ENCODE measurements around the gene NKAIN2.

The NKAIN2 gene

DNA sequence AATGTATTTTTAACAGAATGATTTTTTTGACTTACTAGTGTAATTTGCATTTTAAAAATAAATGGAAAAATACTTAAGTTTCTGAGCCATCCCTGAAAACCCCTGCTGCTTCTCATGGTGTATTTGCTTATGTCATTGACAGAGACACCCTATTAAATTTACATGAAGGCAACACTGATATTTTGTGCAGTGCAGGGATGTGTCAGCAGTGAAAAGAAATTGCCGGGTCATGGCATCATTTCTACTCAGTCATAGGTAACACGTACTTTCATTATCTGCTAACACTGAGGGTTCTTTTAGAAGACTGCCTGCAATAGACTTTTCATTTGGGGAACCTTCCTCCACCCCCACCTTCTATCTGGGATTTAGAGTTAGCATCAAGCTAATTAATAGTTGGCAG lies 1021.9 kb downstream of the NKAIN2 start:
- no peak for DNase-seq (ENCODE audit: extremely low read depth, low read depth)
- TF ChIP-seq, protein P1, sequence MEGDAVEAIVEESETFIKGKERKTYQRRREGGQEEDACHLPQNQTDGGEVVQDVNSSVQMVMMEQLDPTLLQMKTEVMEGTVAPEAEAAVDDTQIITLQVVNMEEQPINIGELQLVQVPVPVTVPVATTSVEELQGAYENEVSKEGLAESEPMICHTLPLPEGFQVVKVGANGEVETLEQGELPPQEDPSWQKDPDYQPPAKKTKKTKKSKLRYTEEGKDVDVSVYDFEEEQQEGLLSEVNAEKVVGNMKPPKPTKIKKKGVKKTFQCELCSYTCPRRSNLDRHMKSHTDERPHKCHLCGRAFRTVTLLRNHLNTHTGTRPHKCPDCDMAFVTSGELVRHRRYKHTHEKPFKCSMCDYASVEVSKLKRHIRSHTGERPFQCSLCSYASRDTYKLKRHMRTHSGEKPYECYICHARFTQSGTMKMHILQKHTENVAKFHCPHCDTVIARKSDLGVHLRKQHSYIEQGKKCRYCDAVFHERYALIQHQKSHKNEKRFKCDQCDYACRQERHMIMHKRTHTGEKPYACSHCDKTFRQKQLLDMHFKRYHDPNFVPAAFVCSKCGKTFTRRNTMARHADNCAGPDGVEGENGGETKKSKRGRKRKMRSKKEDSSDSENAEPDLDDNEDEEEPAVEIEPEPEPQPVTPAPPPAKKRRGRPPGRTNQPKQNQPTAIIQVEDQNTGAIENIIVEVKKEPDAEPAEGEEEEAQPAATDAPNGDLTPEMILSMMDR (IDR thresholded peaks at IDR 0.05; ENCODE audit: low read depth, low read length, missing control alignments): no peak
- no peak overlapping the region for H3K4me3 ChIP-seq (replicated peaks; ENCODE audit: low read depth, low read length)

DNA sequence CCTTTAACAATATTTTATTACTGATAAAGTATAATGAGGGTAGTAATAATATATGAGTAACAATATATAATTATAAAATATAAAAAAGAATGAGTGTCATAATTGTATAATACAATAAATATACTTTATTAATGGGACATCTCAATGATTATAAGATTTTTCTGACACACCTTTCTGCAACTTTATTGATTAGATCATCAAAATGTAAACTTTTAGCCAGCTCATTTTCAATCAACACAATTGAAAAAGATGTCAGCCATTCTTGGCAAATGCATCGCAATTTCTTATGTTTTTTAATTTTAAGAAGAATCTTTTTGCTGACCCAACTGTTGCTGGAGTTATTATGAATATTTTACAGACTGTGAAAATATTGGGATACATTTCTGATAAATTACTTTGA lies 1026.2 kb downstream of the NKAIN2 start:
- TF ChIP-seq, protein P1 (IDR thresholded peaks at IDR 0.05; ENCODE audit: low read depth, low read length, missing control alignments): no peak
- DNase-seq (ENCODE audit: extremely low read depth, low read depth): no peak
- no peak overlapping the region for H3K4me3 ChIP-seq (replicated peaks; ENCODE audit: low read depth, low read length)

DNA sequence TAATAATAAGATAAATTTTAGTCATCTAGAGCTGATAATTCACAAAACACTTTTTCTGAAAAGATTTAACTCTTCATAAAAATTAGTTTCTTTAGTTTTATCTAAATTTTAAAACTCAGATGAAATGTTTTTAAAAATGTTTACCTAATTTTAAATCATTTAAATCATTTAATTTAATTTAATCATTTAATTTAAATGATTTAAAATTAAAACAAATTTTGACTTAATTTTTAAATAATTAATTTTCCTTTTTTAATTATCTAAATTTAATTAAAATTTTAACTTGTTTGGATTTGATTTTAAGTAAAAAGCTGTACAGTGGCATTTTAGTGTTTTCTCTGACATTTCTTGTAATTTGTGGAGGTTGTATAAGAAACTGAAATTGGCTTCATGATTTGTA lies 1026.8 kb downstream of the NKAIN2 start:
- TF ChIP-seq, protein P1 (IDR thresholded peaks at IDR 0.05; ENCODE audit: low read depth, low read length, missing control alignments): no peak
- DNase-seq (ENCODE audit: extremely low read depth, low read depth): no peak
- H3K4me3 ChIP-seq (replicated peaks; ENCODE audit: low read depth, low read length): no peak overlapping the region

DNA sequence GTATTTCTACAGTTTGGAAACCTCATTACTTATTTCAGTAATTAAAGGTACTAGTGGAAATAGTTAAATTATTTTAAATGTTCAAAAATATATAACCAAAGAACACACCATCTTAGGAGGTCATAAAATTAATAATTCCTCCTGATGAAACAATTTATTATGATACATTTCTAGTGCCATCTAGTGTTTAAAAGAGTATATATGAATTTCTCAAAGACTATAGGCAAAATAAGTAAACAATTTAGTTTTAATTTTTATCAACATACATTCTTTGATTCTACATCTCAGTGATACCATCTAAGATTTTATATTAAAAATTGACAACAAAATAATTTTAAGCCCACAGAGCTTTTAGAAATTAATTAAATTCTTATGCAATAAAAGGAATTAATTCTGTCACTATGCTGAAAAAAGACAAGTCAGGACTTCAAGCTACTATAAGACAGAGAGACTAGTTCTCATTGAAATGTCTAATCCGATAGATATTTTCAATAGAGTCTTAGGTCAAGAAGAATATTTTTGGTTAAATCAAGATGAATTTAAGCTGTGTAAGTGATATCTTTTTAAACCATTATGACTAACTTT lies 1050.8 kb downstream of the NKAIN2 start:
- no peak overlapping the region for H3K4me3 ChIP-seq (replicated peaks; ENCODE audit: low read depth, low read length)
- TF ChIP-seq, protein P1 (IDR thresholded peaks at IDR 0.05; ENCODE audit: low read depth, low read length, missing control alignments): no peak
- no peak for DNase-seq (ENCODE audit: extremely low read depth, low read depth)

DNA sequence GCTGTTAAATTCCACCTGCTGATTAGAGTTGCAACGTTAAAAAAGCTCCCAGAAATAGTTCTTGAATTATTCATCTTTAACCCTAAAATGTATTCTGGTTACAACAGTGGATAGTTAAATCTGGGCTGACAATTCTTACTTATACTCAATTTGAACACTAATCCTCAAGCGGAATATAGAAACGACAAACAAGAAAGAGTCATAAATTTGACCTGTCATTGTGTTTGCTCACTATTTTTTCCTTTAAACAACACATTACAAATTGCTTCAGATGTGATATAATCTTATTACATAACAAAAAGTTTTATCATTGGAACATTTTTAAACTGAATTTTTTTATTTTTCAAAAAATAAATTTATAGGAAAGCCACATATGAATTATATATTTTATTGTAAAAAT lies 1054.1 kb downstream of the NKAIN2 start:
- H3K4me3 ChIP-seq (replicated peaks; ENCODE audit: low read depth, low read length): no peak overlapping the region
- TF ChIP-seq, protein P1 (IDR thresholded peaks at IDR 0.05; ENCODE audit: low read depth, low read length, missing control alignments): no peak
- DNase-seq (ENCODE audit: extremely low read depth, low read depth): no peak

DNA sequence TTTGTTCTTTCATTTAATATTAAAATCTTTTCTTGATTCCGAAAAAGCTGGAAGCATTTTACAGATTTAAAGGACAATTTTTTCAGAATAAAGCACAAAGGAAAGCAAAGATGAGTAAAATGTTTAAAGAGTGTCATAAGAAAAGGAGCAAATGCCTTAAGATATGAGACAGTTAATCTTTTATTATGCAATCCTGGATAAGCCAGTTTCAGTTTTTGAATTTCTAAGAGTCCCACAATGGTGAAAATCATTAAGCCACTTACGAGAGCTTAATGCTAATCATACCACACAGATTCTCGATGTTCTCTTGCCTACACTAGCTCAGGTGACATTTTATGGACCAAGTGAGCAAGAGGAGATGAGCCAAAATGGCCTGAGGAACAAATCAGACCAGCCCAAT lies 1054.9 kb downstream of the NKAIN2 start:
- no peak overlapping the region for H3K4me3 ChIP-seq (replicated peaks; ENCODE audit: low read depth, low read length)
- DNase-seq (ENCODE audit: extremely low read depth, low read depth): no peak
- TF ChIP-seq, protein P1 (IDR thresholded peaks at IDR 0.05; ENCODE audit: low read depth, low read length, missing control alignments): no peak

DNA sequence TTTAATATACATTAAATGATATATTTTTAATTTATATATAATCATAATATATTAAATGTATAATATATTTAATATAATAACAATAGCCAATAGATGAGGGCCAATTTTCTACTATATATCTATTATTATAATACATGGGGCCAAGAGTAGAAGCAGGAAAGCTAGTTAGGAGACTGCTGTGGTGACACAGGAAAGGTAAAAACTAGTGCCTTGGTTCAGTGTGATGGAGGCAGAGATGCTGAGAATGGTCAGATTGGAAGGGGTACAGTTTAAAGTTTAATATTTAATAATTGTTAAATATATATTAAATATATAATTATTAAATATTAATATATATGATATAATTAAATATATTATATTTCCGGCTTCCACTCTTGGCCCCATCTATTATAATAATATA lies 1055.7 kb downstream of the NKAIN2 start:
- no peak for DNase-seq (ENCODE audit: extremely low read depth, low read depth)
- no peak overlapping the region for H3K4me3 ChIP-seq (replicated peaks; ENCODE audit: low read depth, low read length)
- TF ChIP-seq, protein P1 (IDR thresholded peaks at IDR 0.05; ENCODE audit: low read depth, low read length, missing control alignments): no peak

Measured in HFF-Myc (cell line).